Esophagus muscularis mucosa (tissue), 3 donors: ENCODE results near the gene IP6K3.

Experiments used
- POLR2A ChIP-seq: fragments of 450-650 bp; IDR thresholded peaks from one replicate; pipeline ENCODE4 v1.6.1; 2017; ENCODE audit warnings: antibody characterized with exemption, moderate library complexity, mild to moderate bottlenecking, low read depth
- TF ChIP-seq, protein P1 (sequence below), 3 experiments: fragments of 200-600 bp in 2 of 3; fragments of 450-650 bp in 1 of 3; sonication (generic) in 2 of 3; IDR thresholded peaks; one replicate each; pipeline ENCODE4 v1.5.1; 2017 to 2019; ENCODE audit warnings: antibody characterized with exemption in 3 of 3, mild to moderate bottlenecking in 2 of 3, moderate library complexity in 1 of 3

DNA sequence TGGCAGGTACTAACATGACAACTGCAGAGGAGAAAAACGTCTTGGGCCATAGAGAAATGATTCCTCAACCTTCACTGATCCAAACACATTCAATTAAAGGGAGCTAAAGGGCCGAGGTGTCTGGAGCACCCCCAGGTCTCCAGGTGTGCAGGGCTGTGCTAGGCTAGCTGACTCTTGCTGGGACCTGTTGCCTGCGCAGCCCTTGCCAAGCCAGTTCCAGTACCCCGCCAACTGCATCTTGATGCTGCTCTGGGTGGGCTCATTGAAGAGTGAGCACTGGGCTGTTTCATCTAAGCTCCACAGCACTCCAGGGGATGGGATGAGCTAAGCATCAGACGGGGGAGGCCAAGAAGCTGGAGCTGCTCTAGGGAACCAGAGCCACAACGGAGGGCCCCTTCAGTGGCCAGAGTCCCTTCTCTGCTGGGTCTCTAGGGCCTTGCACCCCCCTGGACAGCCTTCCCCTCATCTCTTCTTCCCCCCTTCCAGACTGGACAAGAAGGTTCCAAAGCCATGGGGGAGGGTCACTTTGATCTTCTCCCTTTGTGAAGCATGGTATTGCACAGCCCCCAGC lies 26.3 kb upstream of the IP6K3 start:
- TF ChIP-seq, protein P1, sequence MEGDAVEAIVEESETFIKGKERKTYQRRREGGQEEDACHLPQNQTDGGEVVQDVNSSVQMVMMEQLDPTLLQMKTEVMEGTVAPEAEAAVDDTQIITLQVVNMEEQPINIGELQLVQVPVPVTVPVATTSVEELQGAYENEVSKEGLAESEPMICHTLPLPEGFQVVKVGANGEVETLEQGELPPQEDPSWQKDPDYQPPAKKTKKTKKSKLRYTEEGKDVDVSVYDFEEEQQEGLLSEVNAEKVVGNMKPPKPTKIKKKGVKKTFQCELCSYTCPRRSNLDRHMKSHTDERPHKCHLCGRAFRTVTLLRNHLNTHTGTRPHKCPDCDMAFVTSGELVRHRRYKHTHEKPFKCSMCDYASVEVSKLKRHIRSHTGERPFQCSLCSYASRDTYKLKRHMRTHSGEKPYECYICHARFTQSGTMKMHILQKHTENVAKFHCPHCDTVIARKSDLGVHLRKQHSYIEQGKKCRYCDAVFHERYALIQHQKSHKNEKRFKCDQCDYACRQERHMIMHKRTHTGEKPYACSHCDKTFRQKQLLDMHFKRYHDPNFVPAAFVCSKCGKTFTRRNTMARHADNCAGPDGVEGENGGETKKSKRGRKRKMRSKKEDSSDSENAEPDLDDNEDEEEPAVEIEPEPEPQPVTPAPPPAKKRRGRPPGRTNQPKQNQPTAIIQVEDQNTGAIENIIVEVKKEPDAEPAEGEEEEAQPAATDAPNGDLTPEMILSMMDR (IDR thresholded peaks at IDR 0.05), result no peak
- TF ChIP-seq POLR2A, result no peak
